ENCODE data around the gene ACOX2. TPM values are rescaled to one million over a fixed set of nuclear protein-coding genes. Genes with fewer than 3 reads are reported as not detected.
A peak's percentile ranks its signal among the peaks of the same experiment; 100 is the strongest.

The ACOX2 gene
- total RNA-seq (2014; rRNA removed; shearing (Covaris generic)), result 9.3 and 11.5 TPM in 2 replicates
- 6.4 and 8.5 TPM in 2 replicates for polyA plus RNA-seq (2014; cell fraction: nucleus; rRNA removed)

- DNase-seq (ENCODE audit: extremely low read depth, low read depth), result no peak
These were observed at the start of gene ACOX2 for GRCh38 chr3:58536501-58537411. Gene ACOX2 (minus strand): TSS chr3:58537190. CDS start chr3:58535106, 2,084 bp downstream.

DNA sequence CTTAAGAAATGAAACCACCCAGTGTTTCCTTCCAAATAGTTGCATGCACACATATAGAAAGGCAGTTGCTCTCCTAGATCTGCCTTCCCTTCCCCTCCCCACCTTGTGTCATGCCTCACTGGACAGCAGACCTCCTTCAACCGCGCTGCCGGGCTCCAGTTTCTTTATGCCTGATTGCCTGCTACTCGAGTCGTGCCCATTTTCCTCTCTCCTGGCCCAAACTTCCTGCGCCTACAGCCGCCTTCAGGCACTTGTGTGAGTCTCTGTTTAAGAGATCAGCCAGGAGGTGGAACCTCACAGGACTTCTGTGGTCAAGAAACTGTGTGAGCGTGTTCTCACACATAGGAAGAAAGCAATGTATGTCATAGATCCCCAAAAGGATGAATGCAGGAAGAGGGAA, 49.0 kb upstream of the ACOX2 start:
- DNase-seq (ENCODE audit: extremely low read depth, low read depth), result no peak

- peak; percentile 46 for DNase-seq (ENCODE audit: extremely low read depth, low read depth)
These were observed 48.2 kb upstream of the ACOX2 start for GRCh38 chr3:58585005-58585786.

DNA sequence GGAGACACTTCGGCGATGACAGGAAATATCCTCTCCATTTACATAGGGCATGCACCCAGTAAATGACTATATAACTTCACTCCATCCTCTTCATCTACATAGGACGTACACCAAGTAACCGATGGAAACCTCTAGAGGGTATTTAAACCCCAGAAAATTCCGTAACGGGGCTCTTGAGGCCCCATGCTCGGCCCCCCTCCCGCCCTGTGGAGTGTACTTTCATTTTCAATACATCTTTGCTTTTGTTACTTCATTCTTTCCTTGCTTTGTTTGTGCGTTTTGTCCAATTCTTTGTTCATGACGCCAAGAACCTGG, 47.7 kb upstream of the ACOX2 start:
- no peak for DNase-seq (ENCODE audit: extremely low read depth, low read depth)

GRCh38 chr3:58581328-58582091, 44.5 kb upstream of the ACOX2 start:
- DNase-seq (ENCODE audit: extremely low read depth, low read depth), result no peak

- DNase-seq (ENCODE audit: extremely low read depth, low read depth), result no peak
These were observed 43.9 kb upstream of the ACOX2 start for GRCh38 chr3:58580826-58581327.

DNA sequence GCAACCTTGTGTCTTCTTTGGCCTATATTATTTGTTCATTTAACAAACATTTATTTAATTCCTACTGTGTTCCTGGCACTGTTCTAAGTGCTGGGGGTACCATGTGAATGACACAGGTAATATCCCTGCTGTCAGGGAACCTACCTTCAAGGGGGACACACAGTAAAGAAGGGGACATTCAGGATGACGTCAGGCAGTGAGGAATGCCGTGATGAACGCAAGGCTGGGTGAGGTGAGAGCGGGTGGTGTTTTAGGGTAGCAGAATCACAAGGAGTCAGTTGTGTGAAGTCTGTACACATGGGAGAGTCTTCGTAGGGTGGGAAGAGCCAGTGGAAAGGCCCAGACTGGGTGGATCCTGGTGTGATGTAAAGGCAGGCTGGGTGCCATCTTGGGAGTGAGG, 41.9 kb upstream of the ACOX2 start:
- DNase-seq (ENCODE audit: extremely low read depth, low read depth), result no peak

GRCh38 chr3:58577269-58577821, 40.4 kb upstream of the ACOX2 start, which contains the start of gene FAM107A:
Gene FAM107A (minus strand): TSS chr3:58577391. CDS start chr3:58569860, 7,531 bp downstream.
- DNase-seq (ENCODE audit: extremely low read depth, low read depth), result no peak

- DNase-seq (ENCODE audit: extremely low read depth, low read depth), result no peak
These were observed 39.7 kb upstream of the ACOX2 start for GRCh38 chr3:58576716-58577115.

GRCh38 chr3:58575971-58576652, 39.1 kb upstream of the ACOX2 start:
- no peak for DNase-seq (ENCODE audit: extremely low read depth, low read depth)

DNA sequence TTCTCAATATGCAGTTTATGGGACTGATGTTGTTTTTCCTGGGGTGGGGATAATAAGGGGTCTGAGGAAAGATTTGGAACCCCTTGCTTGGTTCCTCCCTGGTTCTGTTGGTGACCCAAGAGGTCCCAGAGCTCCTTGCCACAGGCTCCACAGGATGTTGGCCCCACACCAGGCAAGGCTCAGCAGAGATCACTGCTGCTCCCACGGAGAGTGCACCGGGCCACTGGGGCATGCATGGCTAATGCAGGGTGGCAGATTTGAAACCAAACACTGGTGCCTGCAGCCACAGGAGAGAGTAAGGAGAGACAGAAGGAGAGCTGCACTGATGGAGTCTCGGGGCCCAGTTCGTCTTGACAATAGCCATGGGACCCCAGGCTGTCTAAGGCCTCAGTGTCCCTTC, 37.7 kb upstream of the ACOX2 start:
- no peak for DNase-seq (ENCODE audit: extremely low read depth, low read depth)

DNA sequence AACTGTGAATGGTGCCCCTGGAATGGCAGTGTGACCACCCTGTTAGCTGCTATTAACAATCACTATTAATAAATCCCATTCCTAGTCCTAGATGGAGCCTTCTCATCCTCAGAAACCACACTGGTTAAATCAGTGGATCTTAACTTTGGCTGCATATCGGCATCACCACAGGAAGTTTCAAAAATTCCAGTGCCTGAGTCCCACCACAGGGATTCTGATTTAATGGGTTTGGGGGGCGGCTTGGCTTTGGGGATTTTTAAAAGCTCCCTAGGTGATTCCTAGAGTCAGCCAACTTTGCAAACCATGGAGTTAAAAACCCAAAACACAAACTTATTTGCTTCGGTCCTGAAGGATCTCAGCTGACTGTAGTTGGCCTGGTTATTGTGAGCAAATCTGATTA, 37.1 kb upstream of the ACOX2 start:
- no peak for DNase-seq (ENCODE audit: extremely low read depth, low read depth)

GRCh38 chr3:58573640-58574039, 36.6 kb upstream of the ACOX2 start:
- no peak for DNase-seq (ENCODE audit: extremely low read depth, low read depth)

- DNase-seq (ENCODE audit: extremely low read depth, low read depth), result no peak
These were observed 35.7 kb upstream of the ACOX2 start for GRCh38 chr3:58572634-58573230.

DNA sequence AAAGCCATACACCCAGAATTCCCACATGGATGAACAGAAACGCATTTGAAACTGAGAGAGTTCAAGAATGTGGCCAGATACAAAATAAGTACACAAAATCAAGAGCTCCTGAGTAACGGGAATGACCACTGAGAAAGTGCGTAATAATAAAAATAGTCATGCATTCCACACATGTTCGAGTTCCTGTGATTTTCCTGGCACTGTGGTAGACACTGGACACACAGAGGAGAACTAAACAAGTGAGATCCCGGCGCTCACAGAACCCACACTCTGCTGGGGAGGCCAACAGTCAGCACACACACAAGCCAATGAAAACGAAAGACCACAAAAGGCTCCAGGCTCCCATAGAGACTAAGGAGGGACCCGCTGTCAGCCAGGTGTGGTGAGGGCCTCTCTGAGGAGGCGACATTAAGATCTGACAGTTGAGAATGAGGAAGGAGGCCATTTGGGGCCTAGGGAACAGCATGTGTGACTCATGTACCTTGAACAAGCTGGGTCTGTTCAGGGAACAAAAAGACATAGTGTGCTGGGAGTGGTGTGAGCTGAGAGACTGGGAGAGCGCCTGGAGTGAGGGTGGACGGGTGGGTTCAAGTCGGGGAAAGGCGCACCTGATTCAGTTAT, 35.1 kb upstream of the ACOX2 start:
- no peak for DNase-seq (ENCODE audit: extremely low read depth, low read depth)

GRCh38 chr3:58570851-58571250, 33.9 kb upstream of the ACOX2 start:
- DNase-seq (ENCODE audit: extremely low read depth, low read depth), result no peak

- DNase-seq (ENCODE audit: extremely low read depth, low read depth), result no peak
These were observed 32.5 kb upstream of the ACOX2 start for GRCh38 chr3:58569287-58570001.

DNA sequence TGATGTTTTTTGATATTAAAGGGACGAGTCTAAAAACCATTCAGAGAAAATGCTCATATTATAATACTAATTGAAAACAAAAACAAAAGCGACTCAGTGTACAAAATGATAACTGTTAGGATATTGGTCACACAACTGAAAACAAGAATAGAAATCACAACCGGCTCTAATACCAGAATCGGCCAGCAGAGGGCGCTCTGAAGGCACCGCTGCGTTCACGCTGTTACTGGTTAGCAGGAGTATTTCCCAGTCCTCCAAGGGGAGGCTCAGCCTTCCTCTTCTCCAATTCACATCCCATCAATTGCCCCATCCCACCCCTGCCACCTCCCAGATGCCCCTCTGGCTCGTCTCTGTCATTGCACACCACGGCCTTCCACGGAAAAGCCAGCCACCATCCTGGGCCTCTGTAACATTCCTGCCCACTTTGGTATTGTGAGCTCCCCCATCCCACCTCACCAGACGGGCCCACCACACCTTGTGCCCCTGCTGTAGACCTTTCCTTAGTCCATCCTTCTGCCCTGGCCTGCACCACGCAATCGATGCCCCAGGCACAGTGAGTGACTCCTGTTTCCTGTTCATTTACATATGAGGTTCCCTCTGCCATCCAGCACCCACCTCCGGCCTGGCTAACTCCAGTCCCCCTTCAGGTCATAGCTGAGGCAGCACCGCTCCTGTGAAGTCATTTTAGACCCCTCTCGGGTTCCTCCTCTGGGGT, 31.7 kb upstream of the ACOX2 start:
- peak; percentile 47 for DNase-seq (ENCODE audit: extremely low read depth, low read depth)
